OCI-LY7 (cell line): ENCODE measurements around the gene CD300A. TPM values are rescaled to one million over a fixed set of nuclear protein-coding genes. Genes with fewer than 3 reads are reported as not detected.
A peak's percentile ranks its signal among the peaks of the same experiment; 100 is the strongest.

Source experiments
- BruUV-seq: library from RNA; stranded (reverse); fragments of 400-500 nt; replicated peaks from 2 replicates; lab custom pipeline; 2021; lab: Mats Ljungman, UMichigan
- CTCF ChIA-PET: fragments of 300-600 bp; sonication (Branson Sonifier 250); formaldehyde crosslinking; loops from one replicate; lab custom pipeline; 2022; ENCODE audit warnings: antibody characterized with exemption; ENCODE audit not compliant: unreplicated experiment; lab: Charles Lee
- POLR2A ChIA-PET: fragments of 300-600 bp; sonication (Branson Sonifier 250); formaldehyde crosslinking; loops from one replicate; lab custom pipeline; 2022; ENCODE audit warnings: antibody characterized with exemption; lab: Charles Lee
- DNase-seq: peaks from one replicate; pipeline ENCODE4 v3.0.0-alpha.2; 2015; ENCODE audit warnings: low spot score
- H2AFZ ChIP-seq: fragments of 200-600 bp; sonication (generic), shearing (Covaris generic); 2 replicates; pipeline ENCODE4 v1.6.1; 2014; ENCODE audit warnings: mild to moderate bottlenecking, antibody characterized with exemption, low read length, moderate library complexity
- H3K27ac ChIP-seq: fragments of 200-600 bp; sonication (generic); 2 replicates; pipeline ENCODE4 v1.5.1; 2014; ENCODE audit warnings: mixed run types, low read depth, mild to moderate bottlenecking, moderate library complexity, low read length, inconsistent platforms; ENCODE audit not compliant: poor library complexity, severe bottlenecking
- H3K36me3 ChIP-seq: fragments of 200-600 bp; sonication (generic); 2 replicates; pipeline ENCODE4 v1.6.1; 2014; ENCODE audit warnings: mild to moderate bottlenecking, antibody characterized with exemption, low read length, moderate library complexity, mixed read lengths; ENCODE audit not compliant: insufficient read depth
- H3K4me1 ChIP-seq: fragments of 200-600 bp; sonication (generic); 2 replicates; pipeline ENCODE4 v1.5.1; 2014; ENCODE audit warnings: mild to moderate bottlenecking, low read length; ENCODE audit not compliant: insufficient read depth, poor library complexity, severe bottlenecking
- H3K4me2 ChIP-seq: fragments of 200-600 bp; sonication (generic); 2 replicates; pipeline ENCODE4 v1.6.1; 2014; ENCODE audit warnings: mild to moderate bottlenecking, low read length
- H3K4me3 ChIP-seq: fragments of 200-600 bp; sonication (generic); 2 replicates; pipeline ENCODE4 v1.5.1; 2014; ENCODE audit warnings: mild to moderate bottlenecking, low read depth, low read length; ENCODE audit not compliant: poor library complexity, severe bottlenecking
- H3K79me2 ChIP-seq: fragments of 200-600 bp; sonication (generic); 2 replicates; pipeline ENCODE4 v1.6.1; 2016; ENCODE audit warnings: low read depth, mild to moderate bottlenecking, low read length, moderate library complexity, mixed read lengths; ENCODE audit not compliant: insufficient read depth
- H3K9me2 ChIP-seq: fragments of 200-600 bp; sonication (generic); 2 replicates; pipeline ENCODE4 v1.6.1; 2016; ENCODE audit warnings: mild to moderate bottlenecking, low read length, mixed read lengths; ENCODE audit not compliant: insufficient read depth
- H3K9me3 ChIP-seq: fragments of 200-600 bp; sonication (generic); 2 replicates; pipeline ENCODE4 v1.6.1; 2014; ENCODE audit warnings: mild to moderate bottlenecking, mixed run types, low read length, mixed read lengths
- H4K20me1 ChIP-seq: fragments of 200-600 bp; sonication (generic); 2 replicates; pipeline ENCODE4 v1.6.1; 2014; ENCODE audit warnings: mild to moderate bottlenecking, antibody characterized with exemption, low read length, moderate library complexity, mixed read lengths; ENCODE audit not compliant: insufficient read depth
- EZH2phosphoT487 ChIP-seq: fragments of 200-600 bp; sonication (generic); IDR thresholded peaks from 2 replicates; pipeline ENCODE4 v1.6.1; 2018; ENCODE audit warnings: low read depth, borderline replicate concordance, mild to moderate bottlenecking, mixed run types, antibody characterized with exemption, low read length, moderate library complexity, mixed read lengths
- intact Hi-C: fragments of 100-400 bp; cut with micrococcal nuclease; formaldehyde crosslinking; loops from one replicate; pipeline ENCODE4 v1.10.0; 2022; ENCODE audit not compliant: unreplicated experiment
- total RNA-seq, 2 experiments: library from RNA; depleted of rRNA in 1 of 2; stranded (reverse); fragments of >200 nt in 1 of 2; shearing (Covaris generic) in 1 of 2; gene quantifications; 2 replicates each; pipeline ENCODE4 v1.2.3, GENCODE V29; 2014 to 2022
- TF ChIP-seq, protein P1 (sequence below): fragments of 200-600 bp; sonication (generic); conservative IDR thresholded peaks from 2 replicates; pipeline ENCODE4 v1.5.1; 2014; ENCODE audit warnings: mild to moderate bottlenecking, antibody characterized with exemption, low read length, moderate library complexity, mixed read lengths

The CD300A gene
- total RNA-seq, 2 experiments from 2014 or later, result 3.5 to 6.7 TPM

DNA sequence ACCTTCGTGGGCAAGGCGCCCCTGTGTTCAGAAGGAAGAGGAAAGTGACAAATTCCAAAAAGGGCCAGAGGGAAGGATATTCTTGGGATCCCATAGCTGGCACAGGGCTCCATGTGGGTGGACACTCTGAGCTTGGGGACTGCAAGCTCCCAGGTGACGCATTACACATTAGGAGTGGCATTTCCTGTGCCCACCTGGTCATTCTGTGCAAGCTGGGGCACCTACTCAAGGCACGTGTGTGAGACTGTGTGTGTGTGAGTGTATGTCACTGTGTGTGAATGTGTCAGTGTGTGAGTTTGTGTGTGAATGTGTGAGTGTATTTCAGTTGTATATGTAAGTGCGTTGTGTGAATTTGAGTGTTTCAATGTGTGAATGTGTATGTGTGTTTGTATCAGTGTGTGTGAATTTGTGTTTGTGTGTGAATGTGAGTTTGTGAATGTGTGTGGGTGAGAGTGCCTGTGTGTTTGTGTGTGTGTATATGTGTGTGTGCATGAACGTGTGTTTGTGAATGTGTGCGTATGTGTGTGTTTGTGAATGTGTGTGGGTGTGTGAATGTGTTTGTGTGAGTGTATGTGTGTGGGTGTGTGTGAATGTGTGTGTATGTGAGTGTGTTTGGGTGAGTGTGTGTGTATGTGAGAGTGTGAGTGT is 1.6 kb upstream of the CD300A start:
- Histone ChIP-seq H3K9me3 (no peaks in the 10 kb centered on the region), H3K27ac (no peak overlapping the region), H4K20me1 (no peaks in the 10 kb centered on the region), H2AFZ (no peak overlapping the region), H3K4me1 (peaks cover 59% of the 10 kb centered on the region), H3K4me3 (no peak overlapping the region), H3K9me2 (no peaks in the 10 kb centered on the region), H3K79me2 (peaks cover 5% of the 10 kb centered on the region; the same call in 1 of the 2 replicates), H3K4me2 (no peak overlapping the region), H3K36me3 (no peaks in the 10 kb centered on the region)
- intact Hi-C loops, result no loop called here
- TF ChIP-seq, protein P1, sequence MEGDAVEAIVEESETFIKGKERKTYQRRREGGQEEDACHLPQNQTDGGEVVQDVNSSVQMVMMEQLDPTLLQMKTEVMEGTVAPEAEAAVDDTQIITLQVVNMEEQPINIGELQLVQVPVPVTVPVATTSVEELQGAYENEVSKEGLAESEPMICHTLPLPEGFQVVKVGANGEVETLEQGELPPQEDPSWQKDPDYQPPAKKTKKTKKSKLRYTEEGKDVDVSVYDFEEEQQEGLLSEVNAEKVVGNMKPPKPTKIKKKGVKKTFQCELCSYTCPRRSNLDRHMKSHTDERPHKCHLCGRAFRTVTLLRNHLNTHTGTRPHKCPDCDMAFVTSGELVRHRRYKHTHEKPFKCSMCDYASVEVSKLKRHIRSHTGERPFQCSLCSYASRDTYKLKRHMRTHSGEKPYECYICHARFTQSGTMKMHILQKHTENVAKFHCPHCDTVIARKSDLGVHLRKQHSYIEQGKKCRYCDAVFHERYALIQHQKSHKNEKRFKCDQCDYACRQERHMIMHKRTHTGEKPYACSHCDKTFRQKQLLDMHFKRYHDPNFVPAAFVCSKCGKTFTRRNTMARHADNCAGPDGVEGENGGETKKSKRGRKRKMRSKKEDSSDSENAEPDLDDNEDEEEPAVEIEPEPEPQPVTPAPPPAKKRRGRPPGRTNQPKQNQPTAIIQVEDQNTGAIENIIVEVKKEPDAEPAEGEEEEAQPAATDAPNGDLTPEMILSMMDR, result no peak
- no peak for TF ChIP-seq EZH2phosphoT487
- BruUV-seq, result no TSS peak
- POLR2A ChIA-PET, result interaction anchor here (0.6 kb wide), 1 partner anchor 48 kb away, joined by 3 read pairs; no protein-coding TSS in a partner anchor
- CTCF ChIA-PET, result no interaction called here
- no peak for DNase-seq

DNA sequence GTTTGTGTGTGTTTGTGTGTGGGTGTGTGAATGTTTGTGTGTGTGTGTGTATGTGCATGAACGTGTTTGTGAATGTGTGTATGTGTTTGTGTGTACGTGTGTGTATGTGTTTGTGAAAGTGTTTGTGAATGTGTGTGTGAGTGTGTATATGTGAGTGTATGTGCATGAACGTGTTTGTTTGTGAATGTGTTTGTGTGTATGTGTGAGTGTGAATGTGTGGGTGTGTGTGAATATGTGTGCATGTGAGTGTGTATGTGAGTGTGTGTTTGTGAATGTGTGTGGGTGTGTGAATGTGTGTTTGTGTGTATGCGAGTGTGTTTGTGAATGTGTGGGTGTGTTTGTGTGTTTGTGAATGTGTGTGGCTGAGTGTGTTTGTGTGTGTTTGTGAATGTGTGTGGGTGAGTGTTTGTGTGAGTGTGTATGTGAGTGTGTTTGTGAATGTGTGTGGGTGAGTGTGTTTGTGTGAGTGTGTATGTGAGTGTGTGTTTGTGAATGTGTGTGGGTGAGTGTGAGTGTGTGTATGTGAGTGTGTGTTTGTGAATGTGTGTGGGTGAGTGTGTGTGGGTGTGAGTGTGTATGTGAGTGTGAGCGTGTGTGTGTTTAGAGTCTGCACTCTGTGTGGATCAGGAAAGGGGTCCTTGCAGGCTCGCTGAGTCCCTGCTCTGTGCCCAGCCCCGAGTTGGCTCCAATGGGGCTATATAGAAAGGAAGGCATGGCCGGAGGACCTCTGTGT is 890 bp upstream of the CD300A start:
- Histone ChIP-seq H3K79me2 (peaks cover 5% of the 10 kb centered on the region; the same call in 1 of the 2 replicates), H3K4me2 (peak overlapping the region; percentile 72), H3K4me1 (peaks cover 66% of the 10 kb centered on the region), H4K20me1 (no peaks in the 10 kb centered on the region), H2AFZ (peak overlapping the region; percentile 45; the same call in 1 of the 2 replicates), H3K27ac (peak overlapping the region; percentile 79), H3K9me3 (no peaks in the 10 kb centered on the region), H3K4me3 (peak overlapping the region; percentile 65), H3K36me3 (no peaks in the 10 kb centered on the region), H3K9me2 (no peaks in the 10 kb centered on the region)
- no peak for TF ChIP-seq EZH2phosphoT487
- TF ChIP-seq, protein P1, result no peak
- BruUV-seq, result TSS peak; percentile 50
- no peak for DNase-seq
- ChIA-PET POLR2A (interaction anchor here (1.0 kb wide), 1 partner anchor 13 kb away, joined by 3 read pairs; no protein-coding TSS in a partner anchor), CTCF (no interaction called here)
- intact Hi-C loops, result no loop called here
